H1 (cell line): ENCODE data around the gene EXD3. TPM values are rescaled to one million over a fixed set of nuclear protein-coding genes. Genes with fewer than 3 reads are reported as not detected.

Experiments
- CTCF ChIP-seq, 3 experiments: IDR thresholded peaks; 1 replicate in 2 of 3; 2 replicates in 1 of 3; pipeline versions ENCODE4 v1.5.1 to v1.6.1; 2011; ENCODE audit warnings: low read length in 3 of 3, mild to moderate bottlenecking in 3 of 3, inconsistent platforms in 2 of 3, low read depth in 1 of 3, moderate library complexity in 1 of 3; ENCODE audit not compliant: insufficient read depth in 1 of 3; ENCODE audit errors: control extremely low read depth in 1 of 3
- HDAC2 ChIP-seq, 2 experiments: fragments of 300-600 bp in 1 of 2; sonication (generic) in 1 of 2; IDR thresholded peaks; 2 replicates each; pipeline ENCODE4 v1.6.1; 2011 to 2012; ENCODE audit warnings: low read depth in 2 of 2, low read length in 2 of 2, mild to moderate bottlenecking in 2 of 2, moderate library complexity in 2 of 2, borderline replicate concordance in 1 of 2, inconsistent platforms in 1 of 2
- NRF1 ChIP-seq: IDR thresholded peaks from 2 replicates; pipeline ENCODE4 v1.6.1; 2011; ENCODE audit warnings: mild to moderate bottlenecking, low read depth, low read length, improper control_type of control experiment
- POLR2AphosphoS5 ChIP-seq: IDR thresholded peaks from 2 replicates; pipeline ENCODE4 v1.6.1; 2011; ENCODE audit warnings: low read depth, low read length
- SIN3A ChIP-seq, 2 experiments: IDR thresholded peaks in 1 of 2; conservative IDR thresholded peaks in 1 of 2; 2 replicates each; pipeline ENCODE4 v1.6.1; 2011 to 2012; ENCODE audit warnings: low read length in 2 of 2, improper control_type of control experiment in 1 of 2, low read depth in 1 of 2, mild to moderate bottlenecking in 1 of 2
- polyA plus RNA-seq, 7 experiments: library from polyadenylated mRNA; depleted of rRNA in 3 of 7; stranded (reverse) in 5 of 7; unstranded in 2 of 7; fragments of >200 nt in 5 of 7; fragments of 200-250 nt in 2 of 7; gene quantifications; 1 replicate in 5 of 7; 2 replicates in 1 of 7; 4 replicates in 1 of 7; pipeline versions ENCODE4 v1.2.1 to v1.2.3, GENCODE V29; 2011 to 2013; ENCODE audit warnings: missing spikeins in 2 of 7, mixed read lengths in 2 of 7
- total RNA-seq: library from RNA; stranded (reverse); fragmentation: NEBNext Ultra II Directional; extraction: Animal tissue kit (Norgen Biotek cat#: 25700); gene quantifications from 2 replicates; pipeline ENCODE4 v1.2.1, GENCODE V29; 2021
- TF ChIP-seq, protein P1 (sequence below): IDR thresholded peaks from 2 replicates; pipeline ENCODE4 v1.6.1; 2012; ENCODE audit warnings: inconsistent platforms

Gene EXD3
- total and polyA plus RNA-seq, 2 of the 8 experiments (the other 6 are each of a cell fraction or from before 2014, with no cell fraction given): 7.2 to 9.4 TPM

DNA sequence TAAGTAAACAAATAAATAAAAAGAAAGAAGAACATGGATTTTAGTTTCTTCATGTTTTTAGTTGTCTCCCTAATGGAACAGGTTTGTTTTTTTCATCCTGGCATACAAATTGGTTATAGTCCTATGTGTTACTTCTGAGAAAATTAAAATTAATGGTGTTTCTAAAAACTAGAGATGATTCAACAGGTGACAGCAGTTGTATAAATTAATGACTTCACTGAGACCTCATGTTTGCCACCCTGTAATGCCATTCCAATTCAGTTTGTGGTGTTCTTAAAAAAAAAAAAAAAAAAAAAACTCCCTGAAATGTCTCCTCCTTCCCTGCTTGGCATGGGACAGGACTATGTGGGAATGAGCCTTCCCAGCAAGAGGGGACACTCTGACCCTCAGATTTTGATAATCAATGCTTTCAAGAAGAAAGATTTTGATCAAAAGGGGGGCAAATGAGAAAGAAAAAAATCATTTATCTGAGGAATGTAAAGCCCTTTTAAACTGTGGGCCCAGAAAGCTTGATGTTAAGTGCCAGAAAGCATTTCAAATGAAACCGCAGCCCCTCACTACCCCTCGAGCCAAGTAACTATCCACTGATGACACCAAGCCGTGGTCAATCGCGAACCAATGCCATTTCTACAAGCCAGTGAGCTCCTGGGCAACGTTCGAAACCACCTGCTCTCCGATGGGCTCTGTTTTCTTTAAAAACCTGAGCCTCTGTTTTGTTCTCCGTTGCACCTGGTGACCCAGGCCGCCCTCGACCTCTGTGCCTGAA is 941 bp downstream of the EXD3 start (continued):
- TF ChIP-seq CTCF (IDR thresholded peaks at IDR 0.05; ENCODE audit: control extremely low read depth in 1 of 3, insufficient read depth in 1 of 3, low read depth in 1 of 3, low read length in 3 of 3) (no peak), SIN3A (conservative IDR thresholded peaks at IDR 0.05 in 1 of 2, IDR thresholded peaks at IDR 0.05 in 1 of 2; ENCODE audit: low read depth in 1 of 2, low read length in 2 of 2) (no peak), HDAC2 (IDR thresholded peaks at IDR 0.05; ENCODE audit: borderline replicate concordance in 1 of 2, low read depth in 2 of 2, low read length in 2 of 2) (no peak), NRF1 (no peak), POLR2AphosphoS5 (no peak)
- TF ChIP-seq, protein P1, sequence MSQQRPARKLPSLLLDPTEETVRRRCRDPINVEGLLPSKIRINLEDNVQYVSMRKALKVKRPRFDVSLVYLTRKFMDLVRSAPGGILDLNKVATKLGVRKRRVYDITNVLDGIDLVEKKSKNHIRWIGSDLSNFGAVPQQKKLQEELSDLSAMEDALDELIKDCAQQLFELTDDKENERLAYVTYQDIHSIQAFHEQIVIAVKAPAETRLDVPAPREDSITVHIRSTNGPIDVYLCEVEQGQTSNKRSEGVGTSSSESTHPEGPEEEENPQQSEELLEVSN: no peak
